DND-41 (cell line): ENCODE data around the gene BEST3.

Source experiments
- EZH2 ChIP-seq: IDR thresholded peaks from 3 replicates; pipeline ENCODE4 v1.6.1; 2012; ENCODE audit warnings: borderline replicate concordance, low read depth, mild to moderate bottlenecking, moderate library complexity, low read length, inconsistent platforms; ENCODE audit not compliant: severe bottlenecking
- TF ChIP-seq, protein P1 (sequence below): IDR thresholded peaks from 2 replicates; pipeline ENCODE4 v1.5.1; 2012; ENCODE audit warnings: borderline replicate concordance, low read length, moderate library complexity, mild to moderate bottlenecking; ENCODE audit not compliant: poor library complexity, severe bottlenecking; ENCODE audit errors: extremely low read depth

DNA sequence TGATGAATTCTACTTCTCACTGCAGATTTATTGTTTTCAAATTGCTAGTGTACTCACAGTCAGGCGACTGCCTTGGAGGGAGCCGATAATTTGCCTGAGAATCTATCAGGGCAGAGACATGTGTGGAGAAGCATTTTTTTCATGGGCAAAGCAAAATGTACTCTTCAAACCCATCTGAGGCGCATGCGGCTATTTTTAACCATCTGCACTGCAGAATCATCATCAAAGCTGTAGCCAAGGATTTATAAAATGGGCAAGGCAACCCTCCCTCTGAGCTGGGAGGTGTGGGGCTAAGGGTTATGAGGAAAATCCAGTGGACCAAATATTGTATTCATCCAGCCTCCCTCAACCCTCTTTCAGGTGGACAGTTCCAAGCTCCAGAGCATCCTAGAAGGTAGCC lies 37.7 kb downstream of the BEST3 start:
- TF ChIP-seq, protein P1, sequence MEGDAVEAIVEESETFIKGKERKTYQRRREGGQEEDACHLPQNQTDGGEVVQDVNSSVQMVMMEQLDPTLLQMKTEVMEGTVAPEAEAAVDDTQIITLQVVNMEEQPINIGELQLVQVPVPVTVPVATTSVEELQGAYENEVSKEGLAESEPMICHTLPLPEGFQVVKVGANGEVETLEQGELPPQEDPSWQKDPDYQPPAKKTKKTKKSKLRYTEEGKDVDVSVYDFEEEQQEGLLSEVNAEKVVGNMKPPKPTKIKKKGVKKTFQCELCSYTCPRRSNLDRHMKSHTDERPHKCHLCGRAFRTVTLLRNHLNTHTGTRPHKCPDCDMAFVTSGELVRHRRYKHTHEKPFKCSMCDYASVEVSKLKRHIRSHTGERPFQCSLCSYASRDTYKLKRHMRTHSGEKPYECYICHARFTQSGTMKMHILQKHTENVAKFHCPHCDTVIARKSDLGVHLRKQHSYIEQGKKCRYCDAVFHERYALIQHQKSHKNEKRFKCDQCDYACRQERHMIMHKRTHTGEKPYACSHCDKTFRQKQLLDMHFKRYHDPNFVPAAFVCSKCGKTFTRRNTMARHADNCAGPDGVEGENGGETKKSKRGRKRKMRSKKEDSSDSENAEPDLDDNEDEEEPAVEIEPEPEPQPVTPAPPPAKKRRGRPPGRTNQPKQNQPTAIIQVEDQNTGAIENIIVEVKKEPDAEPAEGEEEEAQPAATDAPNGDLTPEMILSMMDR, result no peak
- no peak for TF ChIP-seq EZH2
